Neutrophil (primary cell): ENCODE data around the gene BRWD1.

Source experiments
- H3K27ac ChIP-seq: fragments of 200-600 bp; sonication (generic); 2 replicates; pipeline ENCODE4 v1.5.1; 2016; ENCODE audit warnings: mild to moderate bottlenecking, moderate library complexity
- H3K27me3 ChIP-seq: fragments of 200-600 bp; sonication (generic); 2 replicates; pipeline ENCODE4 v1.6.0; 2016; ENCODE audit warnings: mild to moderate bottlenecking
- H3K36me3 ChIP-seq: fragments of 200-600 bp; sonication (generic); 2 replicates; pipeline ENCODE4 v1.5.1; 2017
- H3K4me1 ChIP-seq, 2 experiments: fragments of 200-600 bp in 1 of 2; sonication (generic) in 1 of 2; 1 replicate in 1 of 2; 2 replicates in 1 of 2; pipeline versions ENCODE4 v1.5.1 to v1.6.1; 2013 to 2016; ENCODE audit warnings: low read depth in 1 of 2, low read length in 1 of 2, mild to moderate bottlenecking in 1 of 2, moderate library complexity in 1 of 2; ENCODE audit not compliant: control insufficient read depth in 1 of 2, insufficient read depth in 1 of 2
- H3K4me3 ChIP-seq, 2 experiments: fragments of 200-600 bp in 1 of 2; sonication (generic) in 1 of 2; 1 replicate in 1 of 2; 2 replicates in 1 of 2; pipeline ENCODE4 v1.5.1; 2013 to 2016; ENCODE audit warnings: low read depth in 1 of 2, low read length in 1 of 2, mild to moderate bottlenecking in 1 of 2, moderate library complexity in 1 of 2
- H3K9me3 ChIP-seq: fragments of 200-600 bp; sonication (generic); 2 replicates; pipeline ENCODE4 v1.5.1; 2016
- TF ChIP-seq, protein P1 (sequence below): fragments of 200-600 bp; sonication (generic); IDR thresholded peaks from 2 replicates; pipeline ENCODE4 v1.5.1; 2016; ENCODE audit warnings: antibody characterized with exemption

The BRWD1 gene

GRCh38 chr21:39209334-39209688 is 104.1 kb downstream of the BRWD1 start:
- Histone ChIP-seq H3K27me3 (no peaks in the 10 kb centered on the region), H3K9me3 (no peaks in the 10 kb centered on the region), H3K27ac (peak overlapping the region; percentile 51), H3K4me3 (no peak overlapping the region), H3K36me3 (peaks cover 59% of the 10 kb centered on the region), H3K4me1 (peaks cover 15 to 22% of the 10 kb centered on the region in 2 experiments)
- TF ChIP-seq, protein P1, sequence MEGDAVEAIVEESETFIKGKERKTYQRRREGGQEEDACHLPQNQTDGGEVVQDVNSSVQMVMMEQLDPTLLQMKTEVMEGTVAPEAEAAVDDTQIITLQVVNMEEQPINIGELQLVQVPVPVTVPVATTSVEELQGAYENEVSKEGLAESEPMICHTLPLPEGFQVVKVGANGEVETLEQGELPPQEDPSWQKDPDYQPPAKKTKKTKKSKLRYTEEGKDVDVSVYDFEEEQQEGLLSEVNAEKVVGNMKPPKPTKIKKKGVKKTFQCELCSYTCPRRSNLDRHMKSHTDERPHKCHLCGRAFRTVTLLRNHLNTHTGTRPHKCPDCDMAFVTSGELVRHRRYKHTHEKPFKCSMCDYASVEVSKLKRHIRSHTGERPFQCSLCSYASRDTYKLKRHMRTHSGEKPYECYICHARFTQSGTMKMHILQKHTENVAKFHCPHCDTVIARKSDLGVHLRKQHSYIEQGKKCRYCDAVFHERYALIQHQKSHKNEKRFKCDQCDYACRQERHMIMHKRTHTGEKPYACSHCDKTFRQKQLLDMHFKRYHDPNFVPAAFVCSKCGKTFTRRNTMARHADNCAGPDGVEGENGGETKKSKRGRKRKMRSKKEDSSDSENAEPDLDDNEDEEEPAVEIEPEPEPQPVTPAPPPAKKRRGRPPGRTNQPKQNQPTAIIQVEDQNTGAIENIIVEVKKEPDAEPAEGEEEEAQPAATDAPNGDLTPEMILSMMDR, result no peak

- TF ChIP-seq, protein P1, result no peak
- Histone ChIP-seq H3K27me3 (no peaks in the 10 kb centered on the region), H3K27ac (peak overlapping the region; percentile 51)
Observed at GRCh38 chr21:39208624-39209333, 104.7 kb downstream of the BRWD1 start.

DNA sequence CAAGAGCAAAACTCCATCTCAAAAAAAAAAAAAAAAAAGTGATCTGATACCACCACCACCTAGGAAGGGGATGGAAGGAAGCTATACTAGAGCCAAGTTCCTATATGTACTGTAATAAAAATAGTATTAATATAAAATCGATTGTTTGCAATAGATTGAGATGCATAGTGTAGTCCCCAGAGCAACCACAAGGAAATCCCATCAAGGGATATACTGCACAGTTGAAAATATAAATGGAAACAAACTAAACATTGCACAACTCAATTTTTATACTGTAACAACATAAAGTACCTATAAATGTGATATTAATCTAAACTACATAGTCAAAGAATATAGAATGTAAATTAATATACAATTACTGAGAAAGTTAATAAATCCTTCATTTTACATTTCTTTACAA is 109.3 kb downstream of the BRWD1 start:
- Histone ChIP-seq H3K27me3 (no peaks in the 10 kb centered on the region), H3K4me1 (peaks cover 3% of the 10 kb centered on the region in 2 experiments), H3K9me3 (no peaks in the 10 kb centered on the region), H3K36me3 (peaks cover 77% of the 10 kb centered on the region), H3K4me3 (no peak overlapping the region), H3K27ac (no peak overlapping the region)
- TF ChIP-seq, protein P1, result no peak

More at GRCh38 chr21:39208624-39209333, 104.7 kb downstream of the BRWD1 start:
- no peaks in the 10 kb centered on the region for H3K9me3 ChIP-seq
- peaks cover 59% of the 10 kb centered on the region for H3K36me3 ChIP-seq
- H3K4me3 ChIP-seq, result no peak overlapping the region
- peaks cover 15 to 22% of the 10 kb centered on the region in 2 experiments for H3K4me1 ChIP-seq

- Histone ChIP-seq H3K9me3 (no peaks in the 10 kb centered on the region), H3K4me3 (no peak overlapping the region), H3K27ac (no peak overlapping the region), H3K4me1 (no peaks in the 10 kb centered on the region), H3K27me3 (no peaks in the 10 kb centered on the region), H3K36me3 (peaks cover 82% of the 10 kb centered on the region)
- TF ChIP-seq, protein P1, result no peak
Observed at GRCh38 chr21:39198800-39199199, 114.6 kb downstream of the BRWD1 start.

DNA sequence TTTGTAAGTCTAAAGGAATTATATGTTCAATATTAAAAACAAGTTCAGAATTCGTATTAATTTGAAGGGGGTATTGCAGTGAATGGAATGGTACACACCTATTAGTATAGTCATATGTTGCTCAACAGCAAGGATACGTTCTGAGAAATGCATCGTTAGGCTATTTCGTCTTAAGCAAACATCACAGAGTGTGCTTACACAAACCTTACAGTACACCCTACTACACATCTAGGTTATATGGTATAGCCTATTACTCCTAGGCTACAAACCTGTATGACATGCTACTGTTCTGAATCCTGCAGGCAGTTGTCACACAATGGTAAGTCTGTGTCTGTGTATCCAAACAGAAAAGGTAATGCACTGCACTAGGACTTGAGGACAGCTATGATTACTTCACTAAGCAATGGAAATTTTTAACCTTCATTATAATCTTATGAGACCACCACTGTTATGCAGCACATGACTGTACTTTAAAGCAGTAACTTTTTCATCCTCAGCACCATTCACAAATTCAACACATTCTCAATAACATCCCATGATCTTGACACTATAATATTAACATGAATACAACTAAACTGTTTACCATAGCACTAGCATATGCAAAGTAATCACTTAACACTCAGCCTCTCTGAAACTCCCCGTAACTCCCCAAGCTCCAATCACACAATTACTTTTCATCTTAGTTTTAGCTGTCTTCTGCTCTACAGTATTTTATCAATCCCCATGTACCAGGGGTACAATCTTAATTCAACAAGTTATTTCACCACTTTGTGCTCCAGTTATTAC is 115.8 kb downstream of the BRWD1 start:
- Histone ChIP-seq H3K27me3 (no peaks in the 10 kb centered on the region), H3K27ac (no peak overlapping the region), H3K36me3 (peaks cover 81% of the 10 kb centered on the region), H3K4me3 (no peak overlapping the region), H3K9me3 (no peaks in the 10 kb centered on the region), H3K4me1 (no peaks in the 10 kb centered on the region)
- TF ChIP-seq, protein P1, result no peak
